ENCODE measurements around the gene ROBO4. TPM values are rescaled to one million over a fixed set of nuclear protein-coding genes. Genes with fewer than 3 reads are reported as not detected.

The ROBO4 gene
- total and polyA plus RNA-seq, 9 of the 15 experiments (the other 6 are each of a cell fraction or from before 2014, with no cell fraction given): not detected

DNA sequence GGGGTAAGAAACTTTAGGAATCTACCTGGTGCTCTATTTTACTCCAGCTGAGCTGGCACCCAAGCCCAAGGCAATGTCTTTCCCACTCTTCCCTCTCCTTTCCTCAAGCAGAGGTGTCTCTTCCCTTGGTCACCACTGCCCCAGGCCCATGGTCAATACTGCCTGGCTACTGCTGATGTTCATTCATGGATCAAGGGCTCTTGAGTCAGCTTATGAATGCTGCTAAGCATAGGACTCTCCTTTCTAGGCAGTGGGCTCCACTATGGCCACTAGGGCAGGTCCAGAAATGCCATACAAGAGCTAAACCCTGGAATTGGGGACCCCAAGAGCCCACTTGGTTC is 18.7 kb upstream of the ROBO4 start:
- in situ Hi-C loops (cut with MboI) (no loop called here), intact Hi-C loops (cut with micrococcal nuclease) (no loop called here)
- no peak overlapping the region for H3K9ac ChIP-seq (ENCODE audit: insufficient read depth in 1 of 2, low read depth in 2 of 2, low read length in 2 of 2)
- no peak overlapping the region for H2AFZ ChIP-seq (ENCODE audit: low read depth, low read length)
- H3K9me1 ChIP-seq (ENCODE audit: control insufficient read depth, insufficient read depth, low read length): no peaks in the 10 kb centered on the region
- no peaks in the 10 kb centered on the region for H4K20me1 ChIP-seq (replicated peaks; ENCODE audit: control insufficient read depth, insufficient read depth, low read length)
- no TSS peak for BruUV-seq (replicated peaks)
- H3K4me2 ChIP-seq (ENCODE audit: insufficient read depth, low read length): no peak overlapping the region
- TF ChIP-seq EP300 (IDR thresholded peaks at IDR 0.05; ENCODE audit: low read length) (no peak), ZNF121 (CRISPR knock-in tag; conservative IDR thresholded peaks at IDR 0.05) (no peak), ZNF280B (CRISPR knock-in tag; IDR thresholded peaks at IDR 0.05) (no peak), ATF2 (CRISPR knock-in tag; IDR thresholded peaks at IDR 0.05) (no peak), RBFOX2 (IDR thresholded peaks at IDR 0.05; ENCODE audit: low read depth, low read length) (no peak), CREB1 (IDR thresholded peaks at IDR 0.05) (no peak), CREB1 (CRISPR knock-in tag; IDR thresholded peaks at IDR 0.05) (no peak), FOXO4 (CRISPR knock-in tag; IDR thresholded peaks at IDR 0.05) (no peak), PTRF (tag; IDR thresholded peaks at IDR 0.05) (no peak), CHD4 (IDR thresholded peaks at IDR 0.05; ENCODE audit: insufficient read depth, insufficient replicate concordance, low read depth, low read length, poor library complexity, severe bottlenecking) (no peak)
- no peak for FAIRE-seq
- ChIA-PET CTCF (ENCODE audit: low intra/inter-chr PET ratio) (no interaction called here), POLR2A (interaction anchor here (0.6 to 1.0 kb wide), 2 partner anchors 45 to 338 kb away, joined by 3 to 4 read pairs; no protein-coding TSS in a partner anchor)
- no peak overlapping the region for H3K27ac ChIP-seq (ENCODE audit: extremely low read depth, low read depth, low read length)
- no peaks in the 10 kb centered on the region for H3K36me3 ChIP-seq (ENCODE audit: control insufficient read depth, insufficient read depth, low read length)
- peaks cover 4 to 19% of the 10 kb centered on the region in 2 experiments; a peak in 4 of 5 replicates for H3K27me3 ChIP-seq (ENCODE audit: control insufficient read depth in 2 of 2, insufficient read depth in 2 of 2, low read length in 2 of 2)
- no peaks in the 10 kb centered on the region for H3K79me2 ChIP-seq (ENCODE audit: control insufficient read depth, insufficient read depth, low read length)
- H3K4me3 ChIP-seq: no peak overlapping the region
- DNase-seq (ENCODE audit: extremely low read depth in 1 of 4, low spot score in 3 of 4): no peak
- no peak for ATAC-seq
- H3K4me1 ChIP-seq (replicated peaks in 1 of 2; ENCODE audit: control insufficient read depth in 2 of 2, insufficient read depth in 2 of 2, low read length in 2 of 2): no peaks in the 10 kb centered on the region
- H3K9me3 ChIP-seq (replicated peaks; ENCODE audit: control insufficient read depth, insufficient read depth, low read depth, low read length): no peaks in the 10 kb centered on the region; the same call in 1 of the 2 replicates

Data from K562 (cell line).